Smooth muscle cell (in vitro differentiated cells): Measurements from ENCODE around the gene GDF3. TPM values are rescaled to one million over a fixed set of nuclear protein-coding genes. Genes with fewer than 3 reads are reported as not detected.
"Not testable (repeated sequence)": the region's sequence is repeated elsewhere in the genome, so short reads cannot be mapped to it uniquely, and the experiment has no call there.

Source experiments
- DNase-seq: peaks from one replicate; lab custom pipeline; 2025; ENCODE audit not compliant: unreplicated experiment; lab: John Stamatoyannopoulos, UW
- H2AFZ ChIP-seq: fragments of 200-600 bp; sonication (generic); 2 replicates; pipeline ENCODE4 v1.6.0; 2016; ENCODE audit warnings: antibody characterized with exemption, low read depth, mild to moderate bottlenecking
- H3F3A ChIP-seq: fragments of 200-600 bp; sonication (generic); 2 replicates; pipeline ENCODE4 v1.6.0; 2017; ENCODE audit warnings: antibody characterized with exemption, low read depth
- H3K27ac ChIP-seq: fragments of 200-600 bp; sonication (generic); 2 replicates; pipeline ENCODE4 v1.5.1; 2016; ENCODE audit warnings: low read depth, mild to moderate bottlenecking
- H3K27me3 ChIP-seq: fragments of 200-600 bp; sonication (generic); 2 replicates; pipeline ENCODE4 v1.6.1; 2016; ENCODE audit warnings: low read depth, mild to moderate bottlenecking
- H3K36me3 ChIP-seq: fragments of 200-600 bp; sonication (generic); 2 replicates; pipeline ENCODE4 v1.5.1; 2016; ENCODE audit warnings: low read depth
- H3K4me1 ChIP-seq: fragments of 200-600 bp; sonication (generic); 2 replicates; pipeline ENCODE4 v1.5.1; 2016; ENCODE audit warnings: low read depth
- H3K4me2 ChIP-seq: fragments of 200-600 bp; sonication (generic); 2 replicates; pipeline ENCODE4 v1.6.0; 2016; ENCODE audit warnings: mild to moderate bottlenecking
- H3K4me3 ChIP-seq: fragments of 200-600 bp; sonication (generic); 2 replicates; pipeline ENCODE4 v1.5.1; 2016; ENCODE audit warnings: mild to moderate bottlenecking
- H3K79me2 ChIP-seq: fragments of 200-600 bp; sonication (generic); 2 replicates; pipeline ENCODE4 v1.6.0; 2016; ENCODE audit warnings: low read depth, mild to moderate bottlenecking
- H3K9ac ChIP-seq: fragments of 200-600 bp; sonication (generic); 2 replicates; pipeline ENCODE4 v1.6.0; 2016; ENCODE audit warnings: low read depth
- H3K9me3 ChIP-seq: fragments of 200-600 bp; sonication (generic); replicated peaks from 2 replicates; pipeline ENCODE4 v1.5.1; 2016; ENCODE audit warnings: low read depth
- H4K20me1 ChIP-seq: fragments of 200-600 bp; sonication (generic); 2 replicates; pipeline ENCODE4 v1.6.0; 2016; ENCODE audit warnings: low read depth
- CTCF ChIP-seq: fragments of 200-600 bp; sonication (generic); IDR thresholded peaks from 2 replicates; pipeline ENCODE4 v1.5.1; 2017; ENCODE audit warnings: borderline replicate concordance, mild to moderate bottlenecking, antibody characterized with exemption; ENCODE audit not compliant: insufficient read depth, poor library complexity, severe bottlenecking
- WGBS: methylation state at CpG from one replicate; pipeline ENCODE4 v1.1.7; 2016; ENCODE audit warnings: low lambda C conversion rate; 5-methylcytosine and 5-hydroxymethylcytosine counted together
- polyA plus RNA-seq: library from polyadenylated mRNA; unstranded; fragments of >200 nt; fragmentation: Nextera tagmentation; extraction: Ambion mirVana; gene quantifications from 2 replicates; pipeline ENCODE4 v1.2.1, GENCODE V29; 2016
- total RNA-seq: library from RNA; depleted of rRNA; stranded (reverse); fragments of >200 nt; gene quantifications from 2 replicates; pipeline ENCODE4 v1.2.3, GENCODE V29; 2014

The GDF3 gene
- not detected in 2 replicates for total RNA-seq
- not detected in 2 replicates for polyA plus RNA-seq

GRCh38 chr12:7695566-7696197, at the start of gene GDF3:
Gene GDF3, minus strand, starts transcription at chr12:7695775. Its CDS starts 47 bp downstream, at chr12:7695728.
- Histone ChIP-seq H3K9me3 (no peaks in the 10 kb centered on the region), H3K4me3 (no peak within 1 kb of the TSS), H3K9ac (no peak within 1 kb of the TSS), H3K4me1 (no peaks in the 10 kb centered on the region), H3K27me3 (no peaks in the 10 kb centered on the region), H3K36me3 (no peaks in the 10 kb centered on the region), H3K27ac (no peak within 1 kb of the TSS), H3F3A (no peaks in the 10 kb centered on the region), H4K20me1 (no peaks in the 10 kb centered on the region), H3K79me2 (no peaks in the 10 kb centered on the region), H2AFZ (no peak within 1 kb of the TSS), H3K4me2 (no peak within 1 kb of the TSS)
- DNase-seq: no peak
- WGBS: 51% methylated on average over 7 of the region's 7 CpGs
- no peak for TF ChIP-seq CTCF

GRCh38 chr12:7732993-7733392, 37.4 kb upstream of the GDF3 start:
- Histone ChIP-seq H3K27ac (no peak overlapping the region), H3K27me3 (no peaks in the 10 kb centered on the region), H3K4me1 (peaks cover 10% of the 10 kb centered on the region), H3F3A (peaks cover 10% of the 10 kb centered on the region), H3K79me2 (no peaks in the 10 kb centered on the region), H3K4me2 (no peak overlapping the region), H3K9me3 (no peaks in the 10 kb centered on the region), H3K36me3 (no peaks in the 10 kb centered on the region), H4K20me1 (no peaks in the 10 kb centered on the region), H2AFZ (no peak overlapping the region), H3K4me3 (no peak overlapping the region), H3K9ac (no peak overlapping the region)
- WGBS: 52% methylated on average over 3 of the region's 3 CpGs
- no peak for TF ChIP-seq CTCF
- DNase-seq: no peak

DNA sequence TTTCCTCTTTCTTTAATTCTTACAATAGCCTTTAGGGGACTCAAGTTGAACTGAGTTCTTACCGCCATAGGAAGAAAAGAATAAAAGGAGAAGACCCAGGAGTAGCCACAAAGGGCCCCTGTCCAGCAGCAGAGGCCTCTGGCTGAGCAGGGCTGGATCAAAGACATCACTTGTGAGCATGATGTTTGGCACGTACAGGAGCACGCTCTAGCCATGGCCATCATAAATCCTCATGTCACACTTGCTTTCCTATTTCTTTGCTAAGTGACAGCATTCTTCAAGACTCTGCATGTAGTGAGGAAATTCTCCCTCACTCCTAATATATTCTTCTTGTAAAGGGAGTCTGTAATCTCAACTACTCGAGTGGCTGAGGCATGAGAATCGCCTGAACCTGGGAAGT, 35.9 kb upstream of the GDF3 start:
- Histone ChIP-seq H3K79me2 (no peaks in the 10 kb centered on the region), H3F3A (peaks cover 10% of the 10 kb centered on the region), H3K4me2 (peak overlapping the region; percentile 75), H3K4me1 (peaks cover 10% of the 10 kb centered on the region), H2AFZ (no peak overlapping the region), H3K27me3 (no peaks in the 10 kb centered on the region), H3K9me3 (no peaks in the 10 kb centered on the region), H3K27ac (peak overlapping the region; percentile 15), H3K9ac (no peak overlapping the region), H3K4me3 (no peak overlapping the region), H3K36me3 (no peaks in the 10 kb centered on the region), H4K20me1 (no peaks in the 10 kb centered on the region)
- no peak for TF ChIP-seq CTCF
- DNase-seq: no peak
- WGBS: 23% methylated on average over 5 of the region's 5 CpGs

DNA sequence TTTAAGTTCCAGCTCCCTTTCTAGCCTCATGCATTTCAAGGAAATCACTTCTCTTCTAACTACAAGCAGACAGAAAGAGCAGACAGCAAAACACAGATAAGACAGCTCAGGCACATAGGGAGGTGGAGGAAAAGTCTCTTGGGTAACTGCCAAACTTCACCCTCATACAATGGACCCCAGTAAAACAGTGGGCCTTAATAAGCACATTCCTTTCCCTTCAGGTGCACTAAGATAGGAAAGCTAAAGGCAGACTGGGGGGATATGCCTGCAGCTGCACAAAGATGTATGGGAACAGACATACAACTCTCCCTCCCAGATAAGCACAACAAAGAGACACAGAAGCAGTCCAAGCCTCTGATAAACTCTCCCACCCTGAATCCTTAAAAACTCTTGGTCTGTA, 35.4 kb upstream of the GDF3 start:
- Histone ChIP-seq H3K4me2 (peak overlapping the region; percentile 75), H3K27ac (peak overlapping the region; percentile 15), H3K4me1 (peaks cover 10% of the 10 kb centered on the region)
- not testable (repeated sequence) for H4K20me1 ChIP-seq, H3K79me2 ChIP-seq, H3K4me3 ChIP-seq, H3F3A ChIP-seq, H3K9ac ChIP-seq, H3K36me3 ChIP-seq, DNase-seq, H3K9me3 ChIP-seq, H2AFZ ChIP-seq, H3K27me3 ChIP-seq
